B cell (primary cell): ENCODE measurements around the gene HHIPL2. TPM values are rescaled to one million over a fixed set of nuclear protein-coding genes. Genes with fewer than 3 reads are reported as not detected.

Source experiments
- ATAC-seq: fragments of 200-7000 bp; cut with Tn5 transposase; one replicate; pipeline ENCODE4 v1.10.0; 2021; ENCODE audit warnings: low read depth, mild to moderate bottlenecking, moderate number of reproducible peaks, moderate library complexity
- CTCF ChIA-PET: fragments of 350-600 bp; sonication (Branson Sonifier 250); formaldehyde crosslinking; loops from one replicate; lab custom pipeline; 2021; ENCODE audit warnings: antibody characterized with exemption, inconsistent platforms; lab: Charles Lee
- POLR2A ChIA-PET: fragments of 350-600 bp; sonication (Branson Sonifier 250); formaldehyde crosslinking; loops from one replicate; lab custom pipeline; 2021; ENCODE audit warnings: antibody characterized with exemption; lab: Charles Lee
- DNase-seq: peaks from one replicate; pipeline ENCODE4 v3.0.0; 2013
- H2AFZ ChIP-seq: 2 replicates; pipeline ENCODE4 v1.6.1; 2012; ENCODE audit warnings: mild to moderate bottlenecking, low read depth, low read length; ENCODE audit not compliant: insufficient read depth, poor library complexity, severe bottlenecking
- H3K27ac ChIP-seq, 2 donors: 1 replicate in 1 of 2; 2 replicates in 1 of 2; pipeline ENCODE4 v1.5.1; 2012 to 2013; ENCODE audit warnings: low read length in 2 of 2, mild to moderate bottlenecking in 2 of 2, moderate library complexity in 1 of 2
- H3K27me3 ChIP-seq, 4 experiments: fragments of 200-600 bp in 1 of 4; sonication (generic) in 1 of 4; replicated peaks in 1 of 4; 1 replicate in 2 of 4; 2 replicates in 2 of 4; pipeline versions ENCODE4 v1.6.1 to v1.7.0; 2013 to 2016; ENCODE audit warnings: low read length in 3 of 4, mild to moderate bottlenecking in 2 of 4, mixed read lengths in 1 of 4, moderate library complexity in 1 of 4; ENCODE audit not compliant: insufficient read depth in 4 of 4, control insufficient read depth in 3 of 4; ENCODE audit errors: control extremely low read depth in 1 of 4
- H3K36me3 ChIP-seq, 2 experiments: replicated peaks in 1 of 2; 1 replicate in 1 of 2; 2 replicates in 1 of 2; pipeline versions ENCODE4 v1.6.1 to v1.7.1; 2013; ENCODE audit warnings: low read length in 1 of 2; ENCODE audit not compliant: insufficient read depth in 2 of 2, control insufficient read depth in 1 of 2; ENCODE audit errors: control extremely low read depth in 1 of 2, extremely low read depth in 1 of 2
- H3K4me1 ChIP-seq, 2 donors: fragments of 200-600 bp in 1 of 2; sonication (generic) in 1 of 2; 1 replicate in 1 of 2; 2 replicates in 1 of 2; pipeline versions ENCODE4 v1.5.1 to v1.6.1; 2013 to 2017; ENCODE audit warnings: low read length in 2 of 2; ENCODE audit not compliant: control insufficient read depth in 2 of 2, insufficient read depth in 2 of 2
- H3K4me2 ChIP-seq: replicated peaks from 2 replicates; pipeline ENCODE3; 2012; ENCODE audit warnings: mild to moderate bottlenecking, low read depth, low read length; ENCODE audit not compliant: poor library complexity, severe bottlenecking
- H3K4me3 ChIP-seq, 5 experiments: fragments of 200-600 bp in 1 of 5; sonication (generic) in 1 of 5; 1 replicate in 3 of 5; 2 replicates in 2 of 5; pipeline versions ENCODE4 v1.5.1 to v1.7.0; 2011 to 2016; ENCODE audit warnings: low read length in 4 of 5, mild to moderate bottlenecking in 4 of 5, low read depth in 2 of 5, control low read depth in 1 of 5, moderate library complexity in 1 of 5; ENCODE audit not compliant: insufficient read depth in 1 of 5; ENCODE audit errors: control extremely low read depth in 1 of 5, extremely low read depth in 1 of 5
- H3K79me2 ChIP-seq: fragments of 200-600 bp; sonication (generic); one replicate; pipeline ENCODE4 v1.6.0; 2016; ENCODE audit warnings: low read length; ENCODE audit not compliant: control insufficient read depth, insufficient read depth
- H3K9ac ChIP-seq: fragments of 200-600 bp; sonication (generic); 2 replicates; pipeline ENCODE4 v1.6.1; 2017; ENCODE audit warnings: mild to moderate bottlenecking, low read length, moderate library complexity
- H3K9me3 ChIP-seq, 3 donors: one replicate each; pipeline versions ENCODE4 v1.6.1 to v1.7.1; 2013; ENCODE audit warnings: low read length in 2 of 3; ENCODE audit not compliant: control insufficient read depth in 2 of 3, insufficient read depth in 1 of 3; ENCODE audit errors: control extremely low read depth in 1 of 3
- H4K20me1 ChIP-seq: 2 replicates; pipeline ENCODE4 v1.6.0; 2012; ENCODE audit warnings: mild to moderate bottlenecking, low read length; ENCODE audit not compliant: insufficient read depth, control insufficient read depth, poor library complexity, severe bottlenecking
- H3K27ac Mint-ChIP-seq: one replicate; pipeline ENCODE4 v1.8.0; 2021; ENCODE audit warnings: mixed read lengths
- H3K27me3 Mint-ChIP-seq: one replicate; pipeline ENCODE4 v1.8.0; 2021; ENCODE audit warnings: mixed read lengths
- H3K4me1 Mint-ChIP-seq: one replicate; pipeline ENCODE4 v1.8.0; 2021; ENCODE audit warnings: mixed read lengths
- H3K4me3 Mint-ChIP-seq: one replicate; pipeline ENCODE4 v1.8.0; 2021; ENCODE audit warnings: mixed read lengths
- H3K9me3 Mint-ChIP-seq: one replicate; pipeline ENCODE4 v1.8.0; 2022; ENCODE audit warnings: mixed read lengths; ENCODE audit not compliant: insufficient read depth
- EZH2 ChIP-seq: IDR thresholded peaks from 2 replicates; pipeline ENCODE4 v1.6.1; 2012; ENCODE audit warnings: borderline replicate concordance, low read depth, mild to moderate bottlenecking, moderate library complexity, low read length; ENCODE audit not compliant: insufficient read depth, poor library complexity, severe bottlenecking
- WGBS: methylation state at CpG from one replicate; pipeline ENCODE4 v1.1.5; 2013; ENCODE audit warnings: missing lambda C conversion rate; ENCODE audit not compliant: insufficient coverage; 5-methylcytosine and 5-hydroxymethylcytosine counted together
- intact Hi-C: fragments of 100-400 bp; cut with micrococcal nuclease; formaldehyde crosslinking; loops from one replicate; pipeline ENCODE4 v1.10.0; 2022
- polyA plus RNA-seq: library from polyadenylated mRNA; depleted of rRNA; stranded (reverse); fragments of >200 nt; gene quantifications from 2 replicates; pipeline ENCODE4 v1.2.3, GENCODE V29; 2012
- total RNA-seq, 2 donors: library from RNA; stranded (reverse); fragments of 120-200 nt in 1 of 2; gene quantifications; 1 replicate in 1 of 2; 2 replicates in 1 of 2; pipeline versions ENCODE4 v1.2.3 to v1.2.4, GENCODE V29; 2013 to 2022
- TF ChIP-seq, protein P1 (sequence below): fragments of 200-600 bp; IDR thresholded peaks from one replicate; pipeline ENCODE4 v1.8.0; 2022; ENCODE audit warnings: antibody characterized with exemption, mild to moderate bottlenecking

The HHIPL2 gene
- total and polyA plus RNA-seq, 2 donors (not counting 1 experiment from before 2014, with no cell fraction given): 0.63 to 0.99 TPM

DNA sequence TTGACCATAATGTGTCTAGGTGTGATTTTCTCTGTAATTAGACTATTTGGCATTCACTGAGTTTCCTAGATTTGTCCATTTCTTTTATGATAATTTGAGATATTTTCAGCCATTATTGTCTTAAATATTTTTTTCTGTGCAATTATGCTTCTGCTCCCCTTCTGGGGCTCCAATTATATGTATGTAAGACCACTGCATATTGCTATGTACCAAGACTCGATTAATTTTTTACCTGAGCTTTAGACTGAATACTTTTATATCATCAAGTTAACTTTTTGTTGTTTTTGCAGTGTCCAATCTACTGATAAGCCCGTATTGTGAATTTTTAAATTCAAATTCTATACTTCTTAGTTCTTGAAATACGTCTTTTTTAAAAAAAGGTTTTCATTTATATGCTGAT, 46.9 kb upstream of the HHIPL2 start:
- Histone ChIP-seq H3K4me1 (peaks cover 6 to 8% of the 10 kb centered on the region in 2 donors), H2AFZ (no peak overlapping the region), H4K20me1 (no peaks in the 10 kb centered on the region), H3K4me2 (no peak overlapping the region), H3K79me2 (peaks cover 11% of the 10 kb centered on the region), H3K27ac (no peak overlapping the region), H3K9me3 (no peaks in the 10 kb centered on the region), H3K4me3 (no peak overlapping the region), H3K27me3 (no peaks in the 10 kb centered on the region), H3K36me3 (no peaks in the 10 kb centered on the region), H3K9ac (no peak overlapping the region)
- H3K27me3 Mint-ChIP-seq: no peaks in the 10 kb centered on the region
- POLR2A ChIA-PET: no interaction called here
- H3K4me1 Mint-ChIP-seq: peaks cover 9% of the 10 kb centered on the region
- TF ChIP-seq, protein P1, sequence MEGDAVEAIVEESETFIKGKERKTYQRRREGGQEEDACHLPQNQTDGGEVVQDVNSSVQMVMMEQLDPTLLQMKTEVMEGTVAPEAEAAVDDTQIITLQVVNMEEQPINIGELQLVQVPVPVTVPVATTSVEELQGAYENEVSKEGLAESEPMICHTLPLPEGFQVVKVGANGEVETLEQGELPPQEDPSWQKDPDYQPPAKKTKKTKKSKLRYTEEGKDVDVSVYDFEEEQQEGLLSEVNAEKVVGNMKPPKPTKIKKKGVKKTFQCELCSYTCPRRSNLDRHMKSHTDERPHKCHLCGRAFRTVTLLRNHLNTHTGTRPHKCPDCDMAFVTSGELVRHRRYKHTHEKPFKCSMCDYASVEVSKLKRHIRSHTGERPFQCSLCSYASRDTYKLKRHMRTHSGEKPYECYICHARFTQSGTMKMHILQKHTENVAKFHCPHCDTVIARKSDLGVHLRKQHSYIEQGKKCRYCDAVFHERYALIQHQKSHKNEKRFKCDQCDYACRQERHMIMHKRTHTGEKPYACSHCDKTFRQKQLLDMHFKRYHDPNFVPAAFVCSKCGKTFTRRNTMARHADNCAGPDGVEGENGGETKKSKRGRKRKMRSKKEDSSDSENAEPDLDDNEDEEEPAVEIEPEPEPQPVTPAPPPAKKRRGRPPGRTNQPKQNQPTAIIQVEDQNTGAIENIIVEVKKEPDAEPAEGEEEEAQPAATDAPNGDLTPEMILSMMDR: no peak
- no peak for TF ChIP-seq EZH2
- H3K9me3 Mint-ChIP-seq: no peaks in the 10 kb centered on the region
- ATAC-seq: no peak
- no CpG with 5 or more reads among the region's 3 CpGs for WGBS
- DNase-seq: no peak
- no peak overlapping the region for H3K27ac Mint-ChIP-seq
- H3K4me3 Mint-ChIP-seq: no peak overlapping the region
- CTCF ChIA-PET: interaction anchor here (1.5 kb wide), 1 partner anchor 40 kb away, joined by 3 read pairs; no protein-coding TSS in a partner anchor
- intact Hi-C loops: no loop called here

DNA sequence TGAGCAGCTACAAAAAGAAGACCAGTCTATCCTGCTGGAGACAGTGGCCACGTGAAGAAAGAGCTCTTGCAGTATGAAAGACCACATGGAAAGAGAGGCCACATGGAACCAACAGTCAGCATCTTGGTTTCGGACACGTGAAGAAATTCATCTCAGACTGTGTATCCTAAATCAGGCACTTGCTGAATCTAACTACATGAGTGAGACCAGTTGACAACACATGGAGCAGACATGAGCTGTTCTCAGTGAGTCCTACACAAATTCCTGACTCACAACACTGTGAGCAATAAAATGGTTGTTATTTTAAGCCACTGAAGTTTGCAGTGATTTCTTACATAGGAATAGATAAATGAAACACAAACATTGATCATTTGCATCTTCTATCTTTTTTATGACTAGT, 44.3 kb upstream of the HHIPL2 start:
- H3K4me3 Mint-ChIP-seq: peak overlapping the region; percentile 60
- intact Hi-C loops: no loop called here
- no peaks in the 10 kb centered on the region for H3K9me3 ChIP-seq
- H3K36me3 ChIP-seq: peaks cover 0 to 5% of the 10 kb centered on the region in 2 experiments
- CTCF ChIA-PET: no interaction called here
- no peaks in the 10 kb centered on the region for H3K9me3 Mint-ChIP-seq
- no peaks in the 10 kb centered on the region for H4K20me1 ChIP-seq
- ATAC-seq (no peak), DNase-seq (no peak)
- H3K4me2 ChIP-seq: no peak overlapping the region
- no peaks in the 10 kb centered on the region for H3K27me3 Mint-ChIP-seq
- POLR2A ChIA-PET: no interaction called here
- H3K4me3 ChIP-seq: no peak overlapping the region
- peaks cover 35% of the 10 kb centered on the region for H3K79me2 ChIP-seq
- TF ChIP-seq EZH2: no peak
- TF ChIP-seq, protein P1: no peak
- H2AFZ ChIP-seq: no peak overlapping the region
- H3K4me1 Mint-ChIP-seq: peaks cover 33% of the 10 kb centered on the region
- H3K27ac Mint-ChIP-seq: no peak overlapping the region
- no peaks in the 10 kb centered on the region for H3K27me3 ChIP-seq
- 80% methylated on average over 1 of the region's 3 CpGs for WGBS
- H3K9ac ChIP-seq: no peak overlapping the region
- H3K27ac ChIP-seq: no peak overlapping the region
- peaks cover 19 to 23% of the 10 kb centered on the region in 2 donors for H3K4me1 ChIP-seq
